IMR-90 (cell line): ENCODE results near the gene FAM171A1. TPM values are rescaled to one million over a fixed set of nuclear protein-coding genes. Genes with fewer than 3 reads are reported as not detected.

Experiments
- ATAC-seq: fragments of 200-7000 bp; cut with Tn5 transposase; 2 replicates; pipeline ENCODE4 v1.9.1; 2020; ENCODE audit warnings: low read depth, mild to moderate bottlenecking, moderate library complexity
- Bru-seq: library from RNA; stranded (reverse); fragments of 400-500 nt; gene quantifications from one replicate; lab custom pipeline; 2021; lab: Mats Ljungman, UMichigan
- BruChase-seq, 2 experiments: library from RNA; stranded (reverse); fragments of 400-500 nt; gene quantifications; one replicate each; lab custom pipeline; 2021; lab: Mats Ljungman, UMichigan
- BruUV-seq: library from RNA; stranded (reverse); fragments of 400-500 nt; replicated peaks from 2 replicates; lab custom pipeline; 2021; lab: Mats Ljungman, UMichigan
- CTCF ChIA-PET: fragments of 300-600 bp; formaldehyde crosslinking; extraction: SDS; loops from one replicate; lab custom pipeline; 2021; ENCODE audit warnings: antibody characterized with exemption; lab: Yijun Ruan, JAX
- POLR2A ChIA-PET: fragments of 300-600 bp; sonication (Branson Sonifier 250); formaldehyde crosslinking; loops from one replicate; lab custom pipeline; 2022; ENCODE audit warnings: antibody characterized with exemption; ENCODE audit not compliant: unreplicated experiment; lab: Charles Lee
- DNase-seq: peaks from one replicate; pipeline ENCODE4 v3.0.0; 2013
- H2AFZ ChIP-seq: replicated peaks from 2 replicates; pipeline ENCODE3; 2013; ENCODE audit warnings: low read length, mild to moderate bottlenecking; ENCODE audit not compliant: poor library complexity
- H2AK5ac ChIP-seq: 2 replicates; pipeline ENCODE4 v1.6.1; 2013; ENCODE audit warnings: low read depth, low read length, inconsistent platforms
- H2AK9ac ChIP-seq: replicated peaks from 2 replicates; pipeline ENCODE3; 2013; ENCODE audit warnings: mild to moderate bottlenecking, low read depth, low read length, moderate library complexity; ENCODE audit not compliant: poor library complexity
- H2BK120ac ChIP-seq: 2 replicates; pipeline ENCODE4 v1.6.1; 2013; ENCODE audit warnings: low read depth, low read length, inconsistent platforms
- H2BK15ac ChIP-seq: 3 replicates; pipeline ENCODE4 v1.6.1; 2013; ENCODE audit warnings: low read depth, low read length, inconsistent platforms
- H2BK20ac ChIP-seq: 2 replicates; pipeline ENCODE4 v1.6.1; 2013; ENCODE audit warnings: low read depth, mild to moderate bottlenecking, inconsistent platforms, low read length, moderate library complexity
- H2BK5ac ChIP-seq: 2 replicates; pipeline ENCODE4 v1.6.1; 2013; ENCODE audit warnings: mild to moderate bottlenecking, low read depth, low read length, inconsistent platforms; ENCODE audit not compliant: poor library complexity, severe bottlenecking
- H3K14ac ChIP-seq: replicated peaks from 2 replicates; pipeline ENCODE4 v1.6.1; 2013; ENCODE audit warnings: low read depth, low read length, inconsistent platforms
- H3K18ac ChIP-seq: 2 replicates; pipeline ENCODE4 v1.6.1; 2013; ENCODE audit warnings: low read depth, low read length, control low read depth
- H3K23ac ChIP-seq: 2 replicates; pipeline ENCODE4 v1.6.1; 2013; ENCODE audit warnings: low read depth, low read length, inconsistent platforms
- H3K27ac ChIP-seq: 2 replicates; pipeline ENCODE4 v1.5.1; 2013; ENCODE audit warnings: mild to moderate bottlenecking, control low read depth, low read length; ENCODE audit not compliant: insufficient read depth
- H3K27me3 ChIP-seq: 2 replicates; pipeline ENCODE4 v1.6.1; 2013; ENCODE audit warnings: low read length; ENCODE audit not compliant: control insufficient read depth, insufficient read depth
- H3K36me3 ChIP-seq: 2 replicates; pipeline ENCODE4 v1.6.1; 2013; ENCODE audit warnings: low read length, mixed read lengths; ENCODE audit not compliant: control insufficient read depth, insufficient read depth
- H3K4ac ChIP-seq: 2 replicates; pipeline ENCODE4 v1.6.1; 2013; ENCODE audit warnings: low read depth, low read length, inconsistent platforms
- H3K4me1 ChIP-seq: 2 replicates; pipeline ENCODE4 v1.6.1; 2013; ENCODE audit warnings: low read length, mixed read lengths; ENCODE audit not compliant: control insufficient read depth, insufficient read depth
- H3K4me2 ChIP-seq: 2 replicates; pipeline ENCODE4 v1.6.1; 2013; ENCODE audit warnings: low read depth, mild to moderate bottlenecking, control low read depth, low read length, moderate library complexity
- H3K4me3 ChIP-seq: 2 replicates; pipeline ENCODE4 v1.5.1; 2013; ENCODE audit warnings: low read depth, mild to moderate bottlenecking, control low read depth, low read length, moderate library complexity; ENCODE audit not compliant: insufficient read depth
- H3K56ac ChIP-seq: 2 replicates; pipeline ENCODE4 v1.6.1; 2013; ENCODE audit warnings: low read length, inconsistent platforms; ENCODE audit not compliant: insufficient read depth; ENCODE audit errors: extremely low read depth
- H3K79me1 ChIP-seq, 2 experiments: 2 replicates each; pipeline ENCODE4 v1.6.1; 2013; ENCODE audit warnings: low read length in 2 of 2, inconsistent platforms in 1 of 2, low read depth in 1 of 2
- H3K9ac ChIP-seq: 2 replicates; pipeline ENCODE4 v1.6.1; 2013; ENCODE audit warnings: low read depth, low read length, control low read depth
- H3K9me1 ChIP-seq: 2 replicates; pipeline ENCODE4 v1.6.1; 2013; ENCODE audit warnings: low read length, inconsistent platforms; ENCODE audit not compliant: insufficient read depth
- H3K9me3 ChIP-seq: 2 replicates; pipeline ENCODE4 v1.6.1; 2013; ENCODE audit warnings: low read length; ENCODE audit not compliant: control insufficient read depth, insufficient read depth
- H4K20me1 ChIP-seq: 2 replicates; pipeline ENCODE4 v1.6.1; 2013; ENCODE audit warnings: low read length, inconsistent platforms; ENCODE audit not compliant: insufficient read depth
- H4K5ac ChIP-seq: 2 replicates; pipeline ENCODE4 v1.6.1; 2013; ENCODE audit warnings: mild to moderate bottlenecking, low read depth, low read length, control low read depth
- H4K8ac ChIP-seq, 2 experiments: 2 replicates each; pipeline ENCODE4 v1.6.1; 2013; ENCODE audit warnings: low read depth in 2 of 2, low read length in 2 of 2, control low read depth in 1 of 2, inconsistent platforms in 1 of 2
- H4K91ac ChIP-seq: 2 replicates; pipeline ENCODE4 v1.6.1; 2013; ENCODE audit warnings: low read depth, low read length, inconsistent platforms; ENCODE audit not compliant: insufficient read depth
- BHLHE40 ChIP-seq: fragments of 150-350 bp; IDR thresholded peaks from 2 replicates; pipeline ENCODE4 v1.6.1; 2016; ENCODE audit warnings: mild to moderate bottlenecking, low read depth, low read length
- CEBPB ChIP-seq: IDR thresholded peaks from 2 replicates; pipeline ENCODE4 v1.6.1; 2012; ENCODE audit warnings: low read depth, low read length, improper control_type of control experiment
- CTCF ChIP-seq: conservative IDR thresholded peaks from 2 replicates; pipeline ENCODE4 v1.5.1; 2012; ENCODE audit warnings: mild to moderate bottlenecking, low read depth, low read length, improper control_type of control experiment
- FOS ChIP-seq: fragments of 150-350 bp; IDR thresholded peaks from 2 replicates; pipeline ENCODE4 v1.6.1; 2016; ENCODE audit warnings: low read depth, low read length
- MAFK ChIP-seq: IDR thresholded peaks from 2 replicates; pipeline ENCODE4 v1.6.1; 2012; ENCODE audit warnings: low read depth, low read length, improper control_type of control experiment
- MAZ ChIP-seq: IDR thresholded peaks from 2 replicates; pipeline ENCODE4 v1.6.1; 2012; ENCODE audit warnings: low read depth, mild to moderate bottlenecking, low read length, improper control_type of control experiment, moderate library complexity, borderline replicate concordance
- MXI1 ChIP-seq: IDR thresholded peaks from 2 replicates; pipeline ENCODE4 v1.6.1; 2012; ENCODE audit warnings: low read depth, mild to moderate bottlenecking, low read length, moderate library complexity, borderline replicate concordance
- POLR2A ChIP-seq: IDR thresholded peaks from 2 replicates; pipeline ENCODE4 v1.6.1; 2012; ENCODE audit warnings: mild to moderate bottlenecking, low read depth, low read length
- RAD21 ChIP-seq: IDR thresholded peaks from 2 replicates; pipeline ENCODE4 v1.6.1; 2012; ENCODE audit warnings: low read length, improper control_type of control experiment
- RFX5 ChIP-seq: IDR thresholded peaks from 2 replicates; pipeline ENCODE4 v1.8.0; 2012; ENCODE audit warnings: low read depth, mild to moderate bottlenecking, low read length, moderate library complexity
- SMC3 ChIP-seq: fragments of 150-350 bp; IDR thresholded peaks from 2 replicates; pipeline ENCODE4 v1.6.1; 2016; ENCODE audit warnings: low read depth, mild to moderate bottlenecking, antibody characterized with exemption, low read length, moderate library complexity
- WGBS, 2 experiments: methylation state at CpG; one replicate each; pipeline versions ENCODE4 v1.1.5 to v1.1.7; 2013; ENCODE audit warnings: missing lambda C conversion rate in 2 of 2; ENCODE audit not compliant: insufficient read length in 1 of 2; ENCODE audit errors: extremely low coverage in 2 of 2; 5-methylcytosine and 5-hydroxymethylcytosine counted together
- dilution Hi-C: fragments of 300-500 bp; cut with HindIII; formaldehyde crosslinking; loops from one replicate; pipeline ENCODE4 v1.14.3; 2018; ENCODE audit warnings: low sequenced_read_pairs; ENCODE audit not compliant: unreplicated experiment
- in situ Hi-C: fragments of 300-500 bp; cut with MboI; formaldehyde crosslinking; loops from 3 replicates; pipeline ENCODE4 v1.14.3; 2019; ENCODE audit warnings: low sequenced_read_pairs, inconsistent platforms, mixed read lengths
- intact Hi-C: fragments of 100-400 bp; cut with micrococcal nuclease; formaldehyde crosslinking; loops from 2 replicates; pipeline ENCODE4 v1.10.0; 2022
- long read RNA-seq: library from polyadenylated mRNA; unstranded; transcript quantifications from one replicate; pipeline ENCODE4 v2.0.0, GENCODE V29; 2021; ENCODE audit not compliant: unreplicated experiment
- polyA plus RNA-seq, 3 experiments: library from polyadenylated mRNA; depleted of rRNA; stranded (reverse); fragments of >200 nt; gene quantifications; 2 replicates each; pipeline ENCODE4 v1.2.3, GENCODE V29; 2012; ENCODE audit warnings: low replicate concordance in 1 of 3
- total RNA-seq: library from RNA; depleted of rRNA; stranded (reverse); fragments of >200 nt; gene quantifications from 2 replicates; pipeline ENCODE4 v1.2.3, GENCODE V29; 2012; rRNA removed
- TF ChIP-seq, protein P1 (sequence below): fragments of 150-350 bp; IDR thresholded peaks from 2 replicates; pipeline ENCODE4 v1.6.1; 2016; ENCODE audit warnings: low read depth, mild to moderate bottlenecking, low read length, moderate library complexity, borderline replicate concordance

The FAM171A1 gene
- 20.3 and 26.1 TPM in 2 replicates for total RNA-seq
- 28.1 and 30.6 TPM in 2 replicates for polyA plus RNA-seq (2012; rRNA removed)
- polyA plus RNA-seq (2012; cell fraction: cytosol; rRNA removed), result 25.0 and 34.3 TPM in 2 replicates
- 13.1 and 16.1 TPM in 2 replicates for polyA plus RNA-seq (2012; cell fraction: nucleus; rRNA removed; ENCODE audit: low replicate concordance)
- percentile 68 among the genes with signal in this experiment for Bru-seq, nascent RNA
- percentile 66 among the genes with signal in this experiment for BruChase-seq, experiment 1, labeled RNA remaining after a 6-hour chase
- BruChase-seq, experiment 2, labeled RNA remaining after a 2-hour chase, result percentile 58 among the genes with signal in this experiment
- long read RNA-seq, transcript FAM171A1-201 (8 exons, 3,952 nt), result major isoform, 23 of 61 reads
- long read RNA-seq, partial matches to known transcripts, result 9 of 61 reads
- long read RNA-seq, other reads (novel, unspliced or antisense), result 29 of 61 reads

DNA sequence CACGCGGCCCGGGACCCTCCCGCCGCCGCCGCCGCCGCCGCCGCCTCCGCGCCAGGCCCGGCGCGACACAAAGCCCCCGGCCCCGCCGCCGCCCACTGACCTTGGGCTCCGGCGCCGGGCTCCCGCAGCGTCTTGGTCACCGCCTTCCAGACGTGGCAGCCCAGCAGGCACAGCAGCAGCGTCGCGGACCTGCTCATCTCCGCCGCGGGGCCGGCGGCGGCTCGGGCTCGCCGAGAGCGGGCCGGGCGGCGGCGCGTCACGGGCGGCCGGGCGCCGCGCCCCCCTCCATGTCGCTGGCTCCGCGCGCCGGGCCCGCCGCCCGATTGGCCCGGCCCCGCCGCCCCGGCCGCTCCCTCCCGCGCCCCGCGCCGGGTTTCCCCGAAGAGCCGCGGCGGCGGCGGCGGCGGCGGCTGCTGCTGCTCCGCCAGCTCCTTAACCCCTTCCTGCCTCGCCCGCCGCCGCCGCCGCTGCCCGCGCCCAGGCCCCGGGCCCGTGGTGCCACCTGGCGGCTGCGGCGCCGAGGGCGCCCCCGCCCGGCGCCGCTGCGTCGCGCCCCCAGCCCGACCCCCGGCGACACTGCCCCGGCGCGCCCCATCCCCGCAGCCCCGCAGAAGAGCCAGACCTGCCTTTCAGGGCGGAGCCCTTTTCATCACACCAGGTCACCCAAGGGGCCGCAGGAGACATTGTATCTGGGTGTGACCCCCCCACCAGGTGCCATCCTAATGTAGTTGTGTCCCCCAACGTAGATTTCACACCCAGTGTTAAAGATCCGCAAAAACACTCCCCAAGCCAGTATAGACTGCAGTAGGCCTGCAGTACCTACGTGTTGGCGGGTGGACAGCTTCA, at the start of gene FAM171A1:
TSS of gene FAM171A1 (minus strand) at position 434 of the 846 bp plus-strand sequence. CDS start at position 197, 237 bp downstream.
- intact Hi-C loops (loop anchor here (2.0 to 5.0 kb wide), 3 partner anchors 160 to 264 kb away; no protein-coding TSS in a partner anchor), dilution Hi-C loops (no loop called here), in situ Hi-C loops (no loop called here)
- no peak within 1 kb of the TSS for H2BK20ac ChIP-seq
- H2AK9ac ChIP-seq, result peak within 1 kb of the TSS; percentile 62
- H3K4ac ChIP-seq, result peak within 1 kb of the TSS; percentile 72
- H3K18ac ChIP-seq, result no peak within 1 kb of the TSS
- H4K8ac ChIP-seq, result peak within 1 kb of the TSS in 1 of 2 experiments; percentile 64; a peak in 1 of 4 replicates
- H3K9me3 ChIP-seq, result no peaks in the 10 kb centered on the region
- peak within 1 kb of the TSS; percentile 91 for H3K4me3 ChIP-seq
- ChIA-PET CTCF (interaction anchor here (0.6 to 1.3 kb wide), 5 partner anchors 17 to 159 kb away, joined by 3 to 7 read pairs (median 4); no protein-coding TSS in a partner anchor), POLR2A (no interaction called here)
- peaks cover 11% of the 10 kb centered on the region; the same call in 1 of the 2 replicates for H4K20me1 ChIP-seq
- H3K4me2 ChIP-seq, result peak within 1 kb of the TSS; percentile 92
- H3K27ac ChIP-seq, result peak within 1 kb of the TSS; percentile 5; the same call in 1 of the 2 replicates
- H3K9ac ChIP-seq, result peak within 1 kb of the TSS; percentile 54
- H3K56ac ChIP-seq, result peak within 1 kb of the TSS; percentile 16; the same call in 1 of the 2 replicates
- H3K14ac ChIP-seq, result peak within 1 kb of the TSS; percentile 50; the same call in 1 of the 2 replicates
- no peak within 1 kb of the TSS for H2BK15ac ChIP-seq
- DNase-seq (peak; percentile 29), ATAC-seq (peak; percentile 84)
- H3K79me1 ChIP-seq, result peaks cover 11 to 23% of the 10 kb centered on the region in 2 experiments
- peaks cover 5% of the 10 kb centered on the region for H3K27me3 ChIP-seq
- peak within 1 kb of the TSS; percentile 41 for H2BK5ac ChIP-seq
- H2AK5ac ChIP-seq, result no peak within 1 kb of the TSS
- H3K4me1 ChIP-seq, result 0 out of 2 replicates have a peak, but pooled peaks cover 2% of the 10 kb centered on the region
- no TSS peak for BruUV-seq
- H2BK120ac ChIP-seq, result peak within 1 kb of the TSS; percentile 49; the same call in 1 of the 2 replicates
- no peaks in the 10 kb centered on the region; the same call in 1 of the 2 replicates for H3K36me3 ChIP-seq
- no peaks in the 10 kb centered on the region for H3K9me1 ChIP-seq
- peak within 1 kb of the TSS; percentile 95 for H2AFZ ChIP-seq
- no peak within 1 kb of the TSS for H4K5ac ChIP-seq
- no peak within 1 kb of the TSS for H4K91ac ChIP-seq
- peak within 1 kb of the TSS; percentile 11 for H3K23ac ChIP-seq
- WGBS, 2 experiments, result 0% methylated on average over 65 of the region's 115 CpGs; no CpG with 5 or more reads in 1 of the 2 experiments
- TF ChIP-seq, protein P1, sequence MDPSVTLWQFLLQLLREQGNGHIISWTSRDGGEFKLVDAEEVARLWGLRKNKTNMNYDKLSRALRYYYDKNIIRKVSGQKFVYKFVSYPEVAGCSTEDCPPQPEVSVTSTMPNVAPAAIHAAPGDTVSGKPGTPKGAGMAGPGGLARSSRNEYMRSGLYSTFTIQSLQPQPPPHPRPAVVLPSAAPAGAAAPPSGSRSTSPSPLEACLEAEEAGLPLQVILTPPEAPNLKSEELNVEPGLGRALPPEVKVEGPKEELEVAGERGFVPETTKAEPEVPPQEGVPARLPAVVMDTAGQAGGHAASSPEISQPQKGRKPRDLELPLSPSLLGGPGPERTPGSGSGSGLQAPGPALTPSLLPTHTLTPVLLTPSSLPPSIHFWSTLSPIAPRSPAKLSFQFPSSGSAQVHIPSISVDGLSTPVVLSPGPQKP, result no peak
- peak; percentile 47 for TF ChIP-seq CTCF
- TF ChIP-seq FOS, result no peak
- no peak for TF ChIP-seq RFX5
- TF ChIP-seq MAFK, result no peak
- TF ChIP-seq RAD21, result no peak
- no peak for TF ChIP-seq BHLHE40
- peak; percentile 12; the same call in 1 of the 2 replicates for TF ChIP-seq MAZ
- TF ChIP-seq CEBPB, result no peak
- TF ChIP-seq SMC3, result peak; percentile 36; the same call in 1 of the 2 replicates
- TF ChIP-seq MXI1, result peak; percentile 37; the same call in 1 of the 2 replicates
- no peak for TF ChIP-seq POLR2A
